OCI-LY1 (cell line): ENCODE results near the gene TEX53.

Source experiments
- EZH2 ChIP-seq: fragments of 200-600 bp; sonication (generic), shearing (Covaris generic); IDR thresholded peaks from 2 replicates; pipeline ENCODE4 v1.8.0; 2017; ENCODE audit warnings: borderline replicate concordance, mixed run types, mild to moderate bottlenecking, antibody characterized with exemption, low read length, moderate library complexity, mixed read lengths
- TF ChIP-seq, protein P1 (sequence below): fragments of 200-600 bp; sonication (generic), shearing (Covaris generic); IDR thresholded peaks from 2 replicates; pipeline ENCODE4 v1.5.1; 2017; ENCODE audit warnings: mild to moderate bottlenecking, antibody characterized with exemption, low read length, moderate library complexity, mixed read lengths

DNA sequence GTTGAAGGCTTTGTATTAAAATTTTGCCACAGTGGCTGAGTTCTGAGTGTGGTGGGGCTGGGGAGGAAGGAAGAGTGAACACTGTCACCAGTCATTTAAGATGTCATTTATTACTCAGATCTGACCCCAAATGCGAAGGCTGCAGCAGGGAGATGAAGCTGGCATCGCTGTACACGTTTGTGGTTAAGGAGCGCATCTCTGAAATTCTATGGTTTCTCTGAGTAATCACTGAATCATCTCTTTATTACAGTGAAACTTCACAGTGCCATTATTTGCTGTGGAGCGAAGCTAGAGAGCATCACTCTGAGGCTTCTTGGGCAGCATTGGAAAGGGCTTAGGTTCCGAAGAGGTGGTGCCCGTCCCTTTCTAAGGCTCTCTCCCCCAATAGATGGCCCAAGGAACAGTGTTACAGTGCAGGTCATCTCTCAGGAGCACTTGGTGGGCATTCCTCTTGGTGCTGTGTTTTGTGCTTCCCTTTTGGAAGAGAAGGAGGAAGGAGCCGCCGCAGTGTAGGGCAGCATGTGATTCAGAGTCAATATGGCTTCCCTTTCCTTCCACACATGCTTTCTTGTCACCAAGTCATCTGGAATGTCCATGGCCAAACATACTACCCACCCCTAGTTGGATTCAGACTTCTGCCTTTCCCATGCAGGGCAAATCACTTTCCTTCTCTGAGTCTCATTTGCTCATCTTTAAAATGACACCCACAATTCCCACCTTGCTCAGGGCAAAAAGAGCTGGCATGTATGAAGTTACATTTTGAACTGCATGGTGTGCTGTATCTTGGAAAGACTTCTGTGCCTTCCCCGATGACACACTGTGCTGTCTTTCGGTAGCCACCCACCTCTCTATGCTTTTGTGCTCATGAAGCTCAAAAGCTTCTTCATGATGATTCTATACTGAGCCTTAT is 33.7 kb upstream of the TEX53 start:
- TF ChIP-seq, protein P1, sequence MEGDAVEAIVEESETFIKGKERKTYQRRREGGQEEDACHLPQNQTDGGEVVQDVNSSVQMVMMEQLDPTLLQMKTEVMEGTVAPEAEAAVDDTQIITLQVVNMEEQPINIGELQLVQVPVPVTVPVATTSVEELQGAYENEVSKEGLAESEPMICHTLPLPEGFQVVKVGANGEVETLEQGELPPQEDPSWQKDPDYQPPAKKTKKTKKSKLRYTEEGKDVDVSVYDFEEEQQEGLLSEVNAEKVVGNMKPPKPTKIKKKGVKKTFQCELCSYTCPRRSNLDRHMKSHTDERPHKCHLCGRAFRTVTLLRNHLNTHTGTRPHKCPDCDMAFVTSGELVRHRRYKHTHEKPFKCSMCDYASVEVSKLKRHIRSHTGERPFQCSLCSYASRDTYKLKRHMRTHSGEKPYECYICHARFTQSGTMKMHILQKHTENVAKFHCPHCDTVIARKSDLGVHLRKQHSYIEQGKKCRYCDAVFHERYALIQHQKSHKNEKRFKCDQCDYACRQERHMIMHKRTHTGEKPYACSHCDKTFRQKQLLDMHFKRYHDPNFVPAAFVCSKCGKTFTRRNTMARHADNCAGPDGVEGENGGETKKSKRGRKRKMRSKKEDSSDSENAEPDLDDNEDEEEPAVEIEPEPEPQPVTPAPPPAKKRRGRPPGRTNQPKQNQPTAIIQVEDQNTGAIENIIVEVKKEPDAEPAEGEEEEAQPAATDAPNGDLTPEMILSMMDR, result no peak
- no peak for TF ChIP-seq EZH2
